HL-60 (cell line): ENCODE data around the gene RIPK4.

Experiments used
- DNase-seq, 2 experiments: peaks; one replicate each; pipeline ENCODE4 v3.0.0-alpha.2; 2010 to 2020; ENCODE audit warnings: low read depth in 1 of 2, low spot score in 1 of 2
- H3K27ac ChIP-seq: fragments of 250-450 bp; sonication (Bioruptor Pico); replicated peaks from 2 replicates; pipeline ENCODE4 v1.5.1; 2020; ENCODE audit warnings: mild to moderate bottlenecking, moderate library complexity
- H3K27me3 ChIP-seq: fragments of 250-450 bp; sonication (Bioruptor Pico); 2 replicates; pipeline ENCODE4 v1.5.1; 2021; ENCODE audit warnings: mild to moderate bottlenecking, moderate library complexity; ENCODE audit not compliant: insufficient read depth, poor library complexity, severe bottlenecking
- H3K4me3 ChIP-seq: replicated peaks from 2 replicates; pipeline ENCODE4 v1.5.1; 2011; ENCODE audit warnings: mild to moderate bottlenecking, control low read depth, low read length; ENCODE audit not compliant: insufficient read depth
- GABPA ChIP-seq: IDR thresholded peaks from 2 replicates; pipeline ENCODE4 v1.6.1; 2012; ENCODE audit warnings: low read depth
- POLR2AphosphoS5 ChIP-seq: IDR thresholded peaks from 2 replicates; pipeline ENCODE4 v1.6.1; 2012; ENCODE audit warnings: low read depth
- SPI1 ChIP-seq: IDR thresholded peaks from 2 replicates; pipeline ENCODE4 v1.6.1; 2012; ENCODE audit warnings: low read depth, mild to moderate bottlenecking, borderline replicate concordance
- TF ChIP-seq, protein P1 (sequence below): IDR thresholded peaks from one replicate; pipeline ENCODE4 v1.5.1; 2011; ENCODE audit warnings: low read length, control low read depth, inconsistent platforms; ENCODE audit not compliant: insufficient read depth
- TF ChIP-seq, protein P2 (sequence below): IDR thresholded peaks from 2 replicates; pipeline ENCODE4 v1.6.1; 2012; ENCODE audit warnings: low read depth; ENCODE audit not compliant: insufficient replicate concordance

RIPK4 gene

DNA sequence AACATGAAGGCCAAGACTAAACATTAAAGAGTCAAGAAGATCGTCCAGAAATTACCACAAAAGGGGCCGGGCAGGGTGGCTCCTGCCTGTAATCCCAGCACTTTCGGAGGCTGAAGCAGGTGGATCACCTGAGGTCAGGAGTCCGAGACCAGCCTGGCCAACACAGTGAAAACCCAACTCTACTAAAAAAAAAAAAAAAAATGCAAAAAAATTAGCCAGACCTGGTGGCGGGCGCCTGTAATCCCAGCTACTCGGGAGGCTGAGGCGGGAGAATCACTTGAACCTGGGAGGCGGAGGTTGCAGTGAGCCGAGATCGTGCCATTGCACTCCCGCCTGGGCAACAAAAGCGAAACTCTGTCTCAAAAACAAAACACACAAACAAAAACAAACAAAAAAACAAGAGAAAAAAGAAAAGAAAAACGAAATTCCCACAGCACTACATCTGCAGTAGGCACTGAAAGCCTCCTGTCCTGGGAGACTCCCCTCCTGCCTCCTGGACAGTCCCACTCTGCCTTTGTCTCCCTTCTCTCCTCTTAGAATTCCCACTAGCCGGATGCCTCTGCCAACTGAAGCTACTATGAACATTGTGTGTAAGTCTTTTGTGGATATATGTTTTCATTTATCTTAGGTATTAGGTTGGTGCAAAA, 17.7 kb upstream of the RIPK4 start:
- Histone ChIP-seq H3K27ac (no peak overlapping the region), H3K4me3 (no peak overlapping the region), H3K27me3 (no peaks in the 10 kb centered on the region)
- TF ChIP-seq, protein P1, sequence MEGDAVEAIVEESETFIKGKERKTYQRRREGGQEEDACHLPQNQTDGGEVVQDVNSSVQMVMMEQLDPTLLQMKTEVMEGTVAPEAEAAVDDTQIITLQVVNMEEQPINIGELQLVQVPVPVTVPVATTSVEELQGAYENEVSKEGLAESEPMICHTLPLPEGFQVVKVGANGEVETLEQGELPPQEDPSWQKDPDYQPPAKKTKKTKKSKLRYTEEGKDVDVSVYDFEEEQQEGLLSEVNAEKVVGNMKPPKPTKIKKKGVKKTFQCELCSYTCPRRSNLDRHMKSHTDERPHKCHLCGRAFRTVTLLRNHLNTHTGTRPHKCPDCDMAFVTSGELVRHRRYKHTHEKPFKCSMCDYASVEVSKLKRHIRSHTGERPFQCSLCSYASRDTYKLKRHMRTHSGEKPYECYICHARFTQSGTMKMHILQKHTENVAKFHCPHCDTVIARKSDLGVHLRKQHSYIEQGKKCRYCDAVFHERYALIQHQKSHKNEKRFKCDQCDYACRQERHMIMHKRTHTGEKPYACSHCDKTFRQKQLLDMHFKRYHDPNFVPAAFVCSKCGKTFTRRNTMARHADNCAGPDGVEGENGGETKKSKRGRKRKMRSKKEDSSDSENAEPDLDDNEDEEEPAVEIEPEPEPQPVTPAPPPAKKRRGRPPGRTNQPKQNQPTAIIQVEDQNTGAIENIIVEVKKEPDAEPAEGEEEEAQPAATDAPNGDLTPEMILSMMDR = no peak
- TF ChIP-seq GABPA (no peak), POLR2AphosphoS5 (no peak)
- TF ChIP-seq, protein P2, sequence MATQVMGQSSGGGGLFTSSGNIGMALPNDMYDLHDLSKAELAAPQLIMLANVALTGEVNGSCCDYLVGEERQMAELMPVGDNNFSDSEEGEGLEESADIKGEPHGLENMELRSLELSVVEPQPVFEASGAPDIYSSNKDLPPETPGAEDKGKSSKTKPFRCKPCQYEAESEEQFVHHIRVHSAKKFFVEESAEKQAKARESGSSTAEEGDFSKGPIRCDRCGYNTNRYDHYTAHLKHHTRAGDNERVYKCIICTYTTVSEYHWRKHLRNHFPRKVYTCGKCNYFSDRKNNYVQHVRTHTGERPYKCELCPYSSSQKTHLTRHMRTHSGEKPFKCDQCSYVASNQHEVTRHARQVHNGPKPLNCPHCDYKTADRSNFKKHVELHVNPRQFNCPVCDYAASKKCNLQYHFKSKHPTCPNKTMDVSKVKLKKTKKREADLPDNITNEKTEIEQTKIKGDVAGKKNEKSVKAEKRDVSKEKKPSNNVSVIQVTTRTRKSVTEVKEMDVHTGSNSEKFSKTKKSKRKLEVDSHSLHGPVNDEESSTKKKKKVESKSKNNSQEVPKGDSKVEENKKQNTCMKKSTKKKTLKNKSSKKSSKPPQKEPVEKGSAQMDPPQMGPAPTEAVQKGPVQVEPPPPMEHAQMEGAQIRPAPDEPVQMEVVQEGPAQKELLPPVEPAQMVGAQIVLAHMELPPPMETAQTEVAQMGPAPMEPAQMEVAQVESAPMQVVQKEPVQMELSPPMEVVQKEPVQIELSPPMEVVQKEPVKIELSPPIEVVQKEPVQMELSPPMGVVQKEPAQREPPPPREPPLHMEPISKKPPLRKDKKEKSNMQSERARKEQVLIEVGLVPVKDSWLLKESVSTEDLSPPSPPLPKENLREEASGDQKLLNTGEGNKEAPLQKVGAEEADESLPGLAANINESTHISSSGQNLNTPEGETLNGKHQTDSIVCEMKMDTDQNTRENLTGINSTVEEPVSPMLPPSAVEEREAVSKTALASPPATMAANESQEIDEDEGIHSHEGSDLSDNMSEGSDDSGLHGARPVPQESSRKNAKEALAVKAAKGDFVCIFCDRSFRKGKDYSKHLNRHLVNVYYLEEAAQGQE = no peak
- no peak for DNase-seq

DNA sequence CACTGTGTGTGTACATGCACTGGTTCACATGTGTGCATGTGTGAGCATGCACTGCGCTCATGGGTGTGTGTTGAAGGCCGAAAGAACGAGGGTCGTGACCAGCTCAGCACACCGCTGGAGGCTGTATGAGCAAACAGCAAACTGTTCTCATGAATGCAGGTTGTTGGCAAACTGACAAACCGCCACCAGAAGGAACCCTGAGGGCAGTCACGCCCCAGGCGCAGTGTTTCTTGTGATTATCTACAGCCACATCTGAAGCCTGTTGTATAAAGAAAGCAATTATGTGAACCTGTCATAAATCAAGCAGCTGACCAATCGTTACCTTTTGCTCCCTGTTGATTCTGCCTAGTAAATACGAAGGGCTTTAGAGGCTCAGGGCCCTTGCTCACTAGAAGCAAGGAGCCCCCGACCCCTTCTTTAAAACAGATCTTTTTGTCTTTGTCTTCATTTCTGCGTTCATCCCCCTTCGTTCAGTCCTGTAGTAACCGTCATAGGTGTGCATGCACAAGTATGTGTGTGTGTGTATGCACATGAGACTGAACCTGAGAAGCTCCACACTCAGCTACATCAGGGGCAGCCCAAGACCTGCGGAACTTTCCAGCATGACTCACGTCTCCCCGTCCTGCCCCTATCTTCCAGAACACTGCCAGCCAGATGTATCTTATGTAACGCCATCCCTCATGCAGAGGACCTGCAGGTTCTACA, 16.8 kb upstream of the RIPK4 start:
- peak in 1 of 2 experiments; percentile 52 for DNase-seq
- no peaks in the 10 kb centered on the region for H3K27me3 ChIP-seq

DNA sequence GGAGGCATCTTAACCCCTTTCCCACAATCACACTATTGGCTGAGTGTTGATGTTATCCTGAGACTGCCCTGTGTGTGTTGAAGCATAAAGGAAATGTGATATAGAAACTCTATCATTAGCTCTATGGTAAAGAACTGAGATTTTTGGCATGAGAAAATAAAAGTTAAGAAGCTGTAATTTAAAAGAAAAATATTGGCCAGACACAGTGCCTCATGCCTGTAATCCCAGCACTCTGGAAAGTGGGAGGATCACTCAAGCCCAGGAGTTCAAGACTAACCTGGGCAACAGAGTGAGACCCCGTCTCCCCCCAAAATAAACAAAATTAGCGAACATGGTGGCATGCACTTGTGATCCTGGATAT, 14.2 kb upstream of the RIPK4 start:
- no peak for DNase-seq
- Histone ChIP-seq H3K4me3 (no peak overlapping the region), H3K27ac (no peak overlapping the region), H3K27me3 (no peaks in the 10 kb centered on the region)
- TF ChIP-seq GABPA (no peak), POLR2AphosphoS5 (no peak), SPI1 (no peak)
- TF ChIP-seq, protein P2 = no peak
- TF ChIP-seq, protein P1 = no peak

More for the DNA sequence above, 16.8 kb upstream of the RIPK4 start:
- Histone ChIP-seq H3K27ac (no peak overlapping the region), H3K4me3 (no peak overlapping the region)
- TF ChIP-seq GABPA (no peak), SPI1 (no peak), POLR2AphosphoS5 (no peak)
- TF ChIP-seq, protein P1 = no peak
- TF ChIP-seq, protein P2 = no peak
